ENCODE data around the gene POU5F1. TPM values are rescaled to one million over a fixed set of nuclear protein-coding genes. Genes with fewer than 3 reads are reported as not detected.
"Not testable (repeated sequence)": the region's sequence is repeated elsewhere in the genome, so short reads cannot be mapped to it uniquely, and the experiment has no call there.

POU5F1 gene
- under 1 TPM in 1 of 2 experiments, not detected in 1; 0.21 TPM for total RNA-seq

- Mint-ChIP-seq H3K27ac (no peak within 1 kb of the TSS), H3K27me3 (no peaks in the 10 kb centered on the region), H3K36me3 (ENCODE audit: low read depth) (no peaks in the 10 kb centered on the region), H3K4me3 (no peak within 1 kb of the TSS), H3K9me3 (ENCODE audit: low read depth) (no peaks in the 10 kb centered on the region), H3K4me1 (peaks cover 5% of the 10 kb centered on the region)
- no peak for DNase-seq
- ChIA-PET CTCF (interaction anchor here (0.5 kb wide), 1 partner anchor 412 kb away, joined by 4 read pairs; no protein-coding TSS in a partner anchor), POLR2A (no interaction called here)
- no peak for ATAC-seq
- intact Hi-C loops (cut with DNase I, micrococcal nuclease) = no loop called here
Observed at GRCh38 chr6:31170600-31170881, at the start of gene POU5F1. TSS of gene POU5F1 (minus strand) at chr6:31170682. CDS start at chr6:31170620, 62 bp downstream.

GRCh38 chr6:31216208-31216898 lies 45.9 kb upstream of the POU5F1 start:
- DNase-seq (no peak), ATAC-seq (no peak)
- Mint-ChIP-seq H3K4me1 (peaks cover 3% of the 10 kb centered on the region), H3K4me3 (no peak overlapping the region), H3K9me3 (ENCODE audit: low read depth) (peaks cover 4% of the 10 kb centered on the region), H3K36me3 (ENCODE audit: low read depth) (no peaks in the 10 kb centered on the region), H3K27me3 (no peaks in the 10 kb centered on the region), H3K27ac (no peak overlapping the region)
- ChIA-PET POLR2A (interaction anchor here (0.6 kb wide), 1 partner anchor 164 kb away, joined by 3 read pairs; no protein-coding TSS in a partner anchor), CTCF (interaction anchor here (0.6 to 0.7 kb wide), 2 partner anchors 30 to 148 kb away, joined by 3 read pairs; no protein-coding TSS in a partner anchor)
- intact Hi-C loops (cut with DNase I, micrococcal nuclease) = no loop called here

GRCh38 chr6:31215216-31215615 lies 44.7 kb upstream of the POU5F1 start:
- H3K9me3 Mint-ChIP-seq (ENCODE audit: low read depth); H3K36me3 Mint-ChIP-seq (ENCODE audit: low read depth); CTCF ChIA-PET; DNase-seq; POLR2A ChIA-PET; H3K4me1 Mint-ChIP-seq; H3K27ac Mint-ChIP-seq; H3K27me3 Mint-ChIP-seq; ATAC-seq; H3K4me3 Mint-ChIP-seq; intact Hi-C loops (cut with DNase I, micrococcal nuclease): not testable (repeated sequence)

GRCh38 chr6:31214516-31214915 lies 44.0 kb upstream of the POU5F1 start:
- POLR2A ChIA-PET = no interaction called here
- Mint-ChIP-seq H3K36me3 (ENCODE audit: low read depth) (no peaks in the 10 kb centered on the region), H3K4me3 (no peak overlapping the region), H3K27me3 (no peaks in the 10 kb centered on the region), H3K9me3 (ENCODE audit: low read depth) (peaks cover 4% of the 10 kb centered on the region), H3K4me1 (peaks cover 3% of the 10 kb centered on the region), H3K27ac (no peak overlapping the region)
- ATAC-seq (no peak), DNase-seq (no peak)
- intact Hi-C loops (cut with DNase I, micrococcal nuclease) = no loop called here
- CTCF ChIA-PET = no interaction called here

GRCh38 chr6:31210741-31211532 lies 40.5 kb upstream of the POU5F1 start:
- Mint-ChIP-seq H3K27ac (no peak overlapping the region), H3K36me3 (ENCODE audit: low read depth) (no peaks in the 10 kb centered on the region), H3K4me3 (no peak overlapping the region), H3K27me3 (no peaks in the 10 kb centered on the region), H3K9me3 (ENCODE audit: low read depth) (no peaks in the 10 kb centered on the region), H3K4me1 (peaks cover under 1% of the 10 kb centered on the region)
- POLR2A ChIA-PET = no interaction called here
- DNase-seq (no peak), ATAC-seq (no peak)
- CTCF ChIA-PET = interaction anchor here (0.5 to 1.0 kb wide), 5 partner anchors 92 to 509 kb away, joined by 3 to 5 read pairs (median 3); no protein-coding TSS in a partner anchor
- intact Hi-C loops (cut with DNase I, micrococcal nuclease) = no loop called here

- H3K4me1 Mint-ChIP-seq = peaks cover 5% of the 10 kb centered on the region
- intact Hi-C loops (cut with DNase I, micrococcal nuclease) = no loop called here
- POLR2A ChIA-PET = no interaction called here
- no peaks in the 10 kb centered on the region for H3K36me3 Mint-ChIP-seq (ENCODE audit: low read depth)
- H3K27ac Mint-ChIP-seq = no peak overlapping the region
- no peaks in the 10 kb centered on the region for H3K27me3 Mint-ChIP-seq
- DNase-seq (no peak), ATAC-seq (no peak)
- no peaks in the 10 kb centered on the region for H3K9me3 Mint-ChIP-seq (ENCODE audit: low read depth)
- H3K4me3 Mint-ChIP-seq = no peak overlapping the region
- CTCF ChIA-PET = interaction anchor here (0.5 to 1.0 kb wide), 4 partner anchors 91 to 509 kb away, joined by 3 to 5 read pairs (median 3); no protein-coding TSS in a partner anchor
Observed at GRCh38 chr6:31210123-31210522, 39.6 kb upstream of the POU5F1 start.

GRCh38 chr6:31209137-31209536 lies 38.7 kb upstream of the POU5F1 start:
- no peak for DNase-seq
- H3K36me3 Mint-ChIP-seq (ENCODE audit: low read depth) = no peaks in the 10 kb centered on the region
- H3K27me3 Mint-ChIP-seq = no peaks in the 10 kb centered on the region
- no peak for ATAC-seq
- H3K4me3 Mint-ChIP-seq = no peak overlapping the region
- POLR2A ChIA-PET = no interaction called here
- no peaks in the 10 kb centered on the region for H3K9me3 Mint-ChIP-seq (ENCODE audit: low read depth)
- peaks cover 14% of the 10 kb centered on the region for H3K4me1 Mint-ChIP-seq
- CTCF ChIA-PET = interaction anchor here (0.8 to 1.5 kb wide), 4 partner anchors 12 to 172 kb away, joined by 3 to 6 read pairs (median 4); no protein-coding TSS in a partner anchor
- H3K27ac Mint-ChIP-seq = peak overlapping the region; percentile 2
- intact Hi-C loops (cut with DNase I, micrococcal nuclease) = no loop called here

GRCh38 chr6:31208506-31208905 lies 38.0 kb upstream of the POU5F1 start:
- intact Hi-C loops (cut with DNase I, micrococcal nuclease) = no loop called here
- Mint-ChIP-seq H3K27ac (no peak overlapping the region), H3K4me3 (no peak overlapping the region), H3K9me3 (ENCODE audit: low read depth) (no peaks in the 10 kb centered on the region), H3K27me3 (no peaks in the 10 kb centered on the region), H3K4me1 (peaks cover 19% of the 10 kb centered on the region), H3K36me3 (ENCODE audit: low read depth) (no peaks in the 10 kb centered on the region)
- ChIA-PET CTCF (interaction anchor here (0.8 to 1.5 kb wide), 5 partner anchors 11 to 173 kb away, joined by 3 to 6 read pairs (median 3); no protein-coding TSS in a partner anchor), POLR2A (no interaction called here)
- DNase-seq (no peak), ATAC-seq (no peak)

- CTCF ChIA-PET = no interaction called here
- H3K36me3 Mint-ChIP-seq (ENCODE audit: low read depth) = peaks cover 13% of the 10 kb centered on the region
- peaks cover 5% of the 10 kb centered on the region for H3K9me3 Mint-ChIP-seq (ENCODE audit: low read depth)
- POLR2A ChIA-PET = no interaction called here
- no peak overlapping the region for H3K4me3 Mint-ChIP-seq
- no peaks in the 10 kb centered on the region for H3K27me3 Mint-ChIP-seq
- peak overlapping the region; percentile 73 for H3K27ac Mint-ChIP-seq
- intact Hi-C loops (cut with DNase I, micrococcal nuclease) = no loop called here
- H3K4me1 Mint-ChIP-seq = peaks cover 44% of the 10 kb centered on the region
- no peak for DNase-seq
- ATAC-seq = no peak
Observed at GRCh38 chr6:31205638-31206037, 35.2 kb upstream of the POU5F1 start.

- Mint-ChIP-seq H3K27ac (peak overlapping the region; percentile 94), H3K4me3 (peak overlapping the region; percentile 74), H3K4me1 (peaks cover 52% of the 10 kb centered on the region), H3K9me3 (ENCODE audit: low read depth) (peaks cover 8% of the 10 kb centered on the region), H3K27me3 (no peaks in the 10 kb centered on the region), H3K36me3 (ENCODE audit: low read depth) (peaks cover 21% of the 10 kb centered on the region)
- ATAC-seq (no peak), DNase-seq (no peak)
- ChIA-PET POLR2A (interaction anchor here (0.7 kb wide), 1 partner anchor 1769 kb away, joined by 7 read pairs; no protein-coding TSS in a partner anchor), CTCF (no interaction called here)
- intact Hi-C loops (cut with DNase I, micrococcal nuclease) = loop anchor here (1.0 to 5.0 kb wide), 5 partner anchors 68 to 437 kb away; partner anchors contain the start of genes HLA-C (in 1 of the 2) and MICB (in 1 of the 2)
Observed at GRCh38 chr6:31204751-31205145, 34.3 kb upstream of the POU5F1 start.

GRCh38 chr6:31203345-31203979 lies 33.0 kb upstream of the POU5F1 start:
- Mint-ChIP-seq H3K4me1 (peaks cover 63% of the 10 kb centered on the region), H3K4me3 (peak overlapping the region; percentile 74), H3K36me3 (ENCODE audit: low read depth) (peaks cover 30% of the 10 kb centered on the region), H3K27ac (peak overlapping the region; percentile 94), H3K9me3 (ENCODE audit: low read depth) (peaks cover 8% of the 10 kb centered on the region), H3K27me3 (no peaks in the 10 kb centered on the region)
- ChIA-PET CTCF (interaction anchor here (1.1 to 2.3 kb wide), 2 partner anchors 69 to 163 kb away, joined by 3 to 13 read pairs; no protein-coding TSS in a partner anchor), POLR2A (interaction anchor here (0.5 to 1.0 kb wide), 4 partner anchors 150 to 365 kb away, joined by 3 to 4 read pairs (median 3); no protein-coding TSS in a partner anchor)
- DNase-seq = peak; percentile 78
- intact Hi-C loops (cut with DNase I, micrococcal nuclease) = loop anchor here (1.0 to 5.0 kb wide), 4 partner anchors 154 to 436 kb away; partner anchors contain the start of genes HLA-B (in 1 of the 2) and MICB (in 1 of the 2)
- ATAC-seq = peak; percentile 77
